Rectal smooth muscle tissue (tissue), 1 donor: ENCODE results near the gene NCLN.
"Not testable (repeated sequence)": the region's sequence is repeated elsewhere in the genome, so short reads cannot be mapped to it uniquely, and the experiment has no call there.

Experiments used
- H3K27ac ChIP-seq: one replicate; pipeline ENCODE4 v1.7.0; 2013; ENCODE audit warnings: low read depth, low read length, inconsistent platforms
- H3K27me3 ChIP-seq: one replicate; pipeline ENCODE4 v1.7.0; 2013; ENCODE audit warnings: low read length; ENCODE audit not compliant: control insufficient read depth, insufficient read depth
- H3K36me3 ChIP-seq: one replicate; pipeline ENCODE4 v1.7.0; 2013; ENCODE audit warnings: low read length; ENCODE audit not compliant: control insufficient read depth, insufficient read depth
- H3K4me1 ChIP-seq: one replicate; pipeline ENCODE4 v1.7.0; 2013; ENCODE audit warnings: low read length; ENCODE audit not compliant: control insufficient read depth, insufficient read depth
- H3K4me3 ChIP-seq: one replicate; pipeline ENCODE4 v1.7.0; 2013; ENCODE audit warnings: low read length
- H3K9ac ChIP-seq: one replicate; pipeline ENCODE4 v1.7.0; 2013; ENCODE audit warnings: low read length

The NCLN gene

GRCh38 chr19:3202346-3202745, 16.6 kb downstream of the NCLN start:
- no peak overlapping the region for H3K4me3 ChIP-seq
- H3K27ac ChIP-seq, result no peak overlapping the region
- H3K9ac ChIP-seq, result no peak overlapping the region
- peaks cover 3% of the 10 kb centered on the region for H3K36me3 ChIP-seq
- no peaks in the 10 kb centered on the region for H3K4me1 ChIP-seq
- no peaks in the 10 kb centered on the region for H3K27me3 ChIP-seq

GRCh38 chr19:3202895-3203294, 17.2 kb downstream of the NCLN start:
- H3K27ac ChIP-seq, H3K4me3 ChIP-seq, H3K4me1 ChIP-seq, H3K36me3 ChIP-seq, H3K27me3 ChIP-seq, H3K9ac ChIP-seq: not testable (repeated sequence)

- Histone ChIP-seq H3K27ac (no peak overlapping the region), H3K4me3 (no peak overlapping the region), H3K9ac (no peak overlapping the region), H3K36me3 (peaks cover 3% of the 10 kb centered on the region), H3K4me1 (no peaks in the 10 kb centered on the region), H3K27me3 (no peaks in the 10 kb centered on the region)
Observed at GRCh38 chr19:3203805-3204645, 18.3 kb downstream of the NCLN start.

- no peaks in the 10 kb centered on the region for H3K27me3 ChIP-seq
- no peaks in the 10 kb centered on the region for H3K4me1 ChIP-seq
- no peak overlapping the region for H3K9ac ChIP-seq
- peaks cover 3% of the 10 kb centered on the region for H3K36me3 ChIP-seq
- H3K4me3 ChIP-seq, result no peak overlapping the region
- no peak overlapping the region for H3K27ac ChIP-seq
Observed at GRCh38 chr19:3204646-3205275, 19.0 kb downstream of the NCLN start.

GRCh38 chr19:3206216-3206953, 20.7 kb downstream of the NCLN start:
- H3K4me3 ChIP-seq, result no peak overlapping the region
- no peak overlapping the region for H3K9ac ChIP-seq
- H3K27ac ChIP-seq, result no peak overlapping the region
- no peaks in the 10 kb centered on the region for H3K27me3 ChIP-seq
- H3K4me1 ChIP-seq, result no peaks in the 10 kb centered on the region
- H3K36me3 ChIP-seq, result peaks cover 3% of the 10 kb centered on the region

GRCh38 chr19:3207461-3208242, 21.9 kb downstream of the NCLN start:
- no peaks in the 10 kb centered on the region for H3K27me3 ChIP-seq
- H3K36me3 ChIP-seq, result peaks cover 3% of the 10 kb centered on the region
- H3K27ac ChIP-seq, result no peak overlapping the region
- no peak overlapping the region for H3K9ac ChIP-seq
- H3K4me3 ChIP-seq, result no peak overlapping the region
- no peaks in the 10 kb centered on the region for H3K4me1 ChIP-seq

GRCh38 chr19:3208317-3209207, 22.8 kb downstream of the NCLN start:
- no peaks in the 10 kb centered on the region for H3K4me1 ChIP-seq
- no peaks in the 10 kb centered on the region for H3K27me3 ChIP-seq
- peaks cover 3% of the 10 kb centered on the region for H3K36me3 ChIP-seq
- H3K9ac ChIP-seq, result no peak overlapping the region
- no peak overlapping the region for H3K27ac ChIP-seq
- no peak overlapping the region for H3K4me3 ChIP-seq

- Histone ChIP-seq H3K27ac (no peak overlapping the region), H3K4me3 (no peak overlapping the region), H3K27me3 (no peaks in the 10 kb centered on the region), H3K4me1 (no peaks in the 10 kb centered on the region), H3K36me3 (no peaks in the 10 kb centered on the region), H3K9ac (no peak overlapping the region)
Observed at GRCh38 chr19:3210347-3211017, 24.8 kb downstream of the NCLN start.

- Histone ChIP-seq H3K4me1 (no peaks in the 10 kb centered on the region), H3K4me3 (no peak overlapping the region), H3K27ac (no peak overlapping the region), H3K27me3 (no peaks in the 10 kb centered on the region), H3K36me3 (no peaks in the 10 kb centered on the region), H3K9ac (no peak overlapping the region)
Observed at GRCh38 chr19:3211191-3211590, 25.5 kb downstream of the NCLN start.

GRCh38 chr19:3213159-3213558, 27.4 kb downstream of the NCLN start:
- H3K4me1 ChIP-seq, result no peaks in the 10 kb centered on the region
- H3K4me3 ChIP-seq, result no peak overlapping the region
- no peaks in the 10 kb centered on the region for H3K27me3 ChIP-seq
- no peaks in the 10 kb centered on the region for H3K36me3 ChIP-seq
- H3K9ac ChIP-seq, result no peak overlapping the region
- no peak overlapping the region for H3K27ac ChIP-seq

- H3K9ac ChIP-seq, result no peak overlapping the region
- no peaks in the 10 kb centered on the region for H3K27me3 ChIP-seq
- H3K27ac ChIP-seq, result no peak overlapping the region
- no peaks in the 10 kb centered on the region for H3K4me1 ChIP-seq
- H3K36me3 ChIP-seq, result no peaks in the 10 kb centered on the region
- no peak overlapping the region for H3K4me3 ChIP-seq
Observed at GRCh38 chr19:3216874-3217273, 31.1 kb downstream of the NCLN start.
